Brain microvascular endothelial cell (primary cell): Measurements from ENCODE around the gene TP53I11.

Experiments used
- DNase-seq: peaks from one replicate; pipeline ENCODE4 v3.0.0-alpha.2; 2020
- H3K27ac ChIP-seq: fragments of 250-450 bp; sonication (Bioruptor Pico); 2 replicates; pipeline ENCODE4 v1.5.1; 2020; ENCODE audit warnings: mild to moderate bottlenecking, moderate library complexity
- H3K27me3 ChIP-seq: fragments of 250-450 bp; sonication (Bioruptor Pico); replicated peaks from 2 replicates; pipeline ENCODE4 v1.5.1; 2020; ENCODE audit warnings: mild to moderate bottlenecking
- H3K36me3 ChIP-seq: fragments of 250-450 bp; sonication (Bioruptor Pico); replicated peaks from 2 replicates; pipeline ENCODE4 v1.5.1; 2020; ENCODE audit warnings: mild to moderate bottlenecking
- H3K4me3 ChIP-seq: 2 replicates; pipeline ENCODE4 v1.5.1; 2011; ENCODE audit warnings: low read depth, mild to moderate bottlenecking, control low read depth, low read length, moderate library complexity
- in situ Hi-C: cut with HindIII; loops from 2 replicates; pipeline ENCODE4 v1.10.0; 2017; ENCODE audit warnings: low sequenced_read_pairs, low pct_ligation_motif_present
- TF ChIP-seq, protein P1 (sequence below): IDR thresholded peaks from 2 replicates; pipeline ENCODE4 v1.5.1; 2011; ENCODE audit warnings: low read depth, mild to moderate bottlenecking, moderate library complexity, low read length, control low read depth, inconsistent platforms; ENCODE audit errors: missing control alignments

The TP53I11 gene

DNA sequence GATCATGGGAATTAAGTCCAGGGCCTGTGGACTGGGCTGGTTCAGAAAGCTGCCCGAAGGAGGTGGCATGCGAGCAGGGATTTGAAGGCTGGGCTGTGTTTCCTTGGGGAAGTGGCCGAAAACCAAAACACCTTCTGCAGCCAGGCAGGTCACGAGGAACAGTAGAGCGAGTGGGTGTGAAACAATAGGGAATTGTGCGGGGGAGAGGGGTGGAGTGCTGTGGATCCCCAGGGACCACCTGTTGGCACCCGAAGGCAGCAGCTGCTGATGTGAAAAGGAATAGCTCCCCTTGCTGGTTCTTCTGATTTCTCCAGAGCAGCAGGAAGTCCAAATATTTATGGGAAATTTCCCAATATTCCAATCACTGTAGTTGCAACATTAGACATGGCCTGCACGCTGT lies 24.6 kb downstream of the TP53I11 start:
- Histone ChIP-seq H3K4me3 (no peak overlapping the region), H3K27me3 (peaks cover 12% of the 10 kb centered on the region), H3K36me3 (no peaks in the 10 kb centered on the region), H3K27ac (no peak overlapping the region)
- no peak for DNase-seq
- in situ Hi-C loops = loop anchor here (25.0 kb wide), 1 partner anchor 411 kb away; no protein-coding TSS in a partner anchor
- TF ChIP-seq, protein P1, sequence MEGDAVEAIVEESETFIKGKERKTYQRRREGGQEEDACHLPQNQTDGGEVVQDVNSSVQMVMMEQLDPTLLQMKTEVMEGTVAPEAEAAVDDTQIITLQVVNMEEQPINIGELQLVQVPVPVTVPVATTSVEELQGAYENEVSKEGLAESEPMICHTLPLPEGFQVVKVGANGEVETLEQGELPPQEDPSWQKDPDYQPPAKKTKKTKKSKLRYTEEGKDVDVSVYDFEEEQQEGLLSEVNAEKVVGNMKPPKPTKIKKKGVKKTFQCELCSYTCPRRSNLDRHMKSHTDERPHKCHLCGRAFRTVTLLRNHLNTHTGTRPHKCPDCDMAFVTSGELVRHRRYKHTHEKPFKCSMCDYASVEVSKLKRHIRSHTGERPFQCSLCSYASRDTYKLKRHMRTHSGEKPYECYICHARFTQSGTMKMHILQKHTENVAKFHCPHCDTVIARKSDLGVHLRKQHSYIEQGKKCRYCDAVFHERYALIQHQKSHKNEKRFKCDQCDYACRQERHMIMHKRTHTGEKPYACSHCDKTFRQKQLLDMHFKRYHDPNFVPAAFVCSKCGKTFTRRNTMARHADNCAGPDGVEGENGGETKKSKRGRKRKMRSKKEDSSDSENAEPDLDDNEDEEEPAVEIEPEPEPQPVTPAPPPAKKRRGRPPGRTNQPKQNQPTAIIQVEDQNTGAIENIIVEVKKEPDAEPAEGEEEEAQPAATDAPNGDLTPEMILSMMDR = no peak

DNA sequence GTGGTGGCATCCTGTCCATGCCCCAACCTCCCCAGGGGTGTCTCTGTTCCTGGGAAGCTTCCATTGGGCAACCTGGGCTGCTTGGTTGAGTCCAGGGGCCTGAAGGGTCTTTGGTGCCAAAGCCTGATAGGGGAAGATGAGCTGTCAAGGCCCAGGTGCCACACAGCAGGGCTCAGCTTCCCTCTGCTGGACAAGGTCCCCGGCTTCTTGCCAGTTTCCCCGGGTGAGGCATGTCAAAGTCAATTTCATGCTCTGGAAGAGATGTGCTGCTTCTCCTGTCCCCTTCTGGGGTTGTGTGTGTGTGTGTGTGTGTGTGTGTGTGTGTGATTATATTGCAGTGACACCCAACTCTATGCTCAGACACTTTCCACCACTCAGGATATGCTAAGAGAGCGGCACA lies 26.9 kb downstream of the TP53I11 start:
- Histone ChIP-seq H3K27me3 (no peaks in the 10 kb centered on the region), H3K4me3 (no peak overlapping the region), H3K27ac (no peak overlapping the region), H3K36me3 (no peaks in the 10 kb centered on the region)
- in situ Hi-C loops = no loop called here
- no peak for DNase-seq
- TF ChIP-seq, protein P1 = no peak

DNA sequence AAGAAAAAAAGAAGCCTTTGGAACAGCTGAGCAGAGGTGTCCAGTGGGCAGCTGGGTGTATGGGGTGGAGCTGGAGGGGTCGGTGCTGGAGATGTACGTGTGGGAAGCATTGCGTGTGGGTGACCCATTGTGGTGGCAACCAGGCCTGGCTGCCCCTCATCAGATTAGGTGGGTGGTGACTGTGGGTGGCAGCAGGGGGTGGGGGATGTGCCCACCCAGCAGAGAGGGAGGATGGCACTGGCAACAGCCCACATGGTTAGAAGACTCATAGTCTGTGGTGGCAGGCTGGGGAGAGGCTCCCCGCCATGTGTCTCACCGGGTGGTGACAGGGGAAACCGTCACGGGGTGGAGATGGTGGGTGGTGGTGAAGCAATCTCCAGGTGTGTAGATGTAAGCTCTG lies 27.6 kb downstream of the TP53I11 start:
- no peak for DNase-seq
- Histone ChIP-seq H3K27me3 (no peaks in the 10 kb centered on the region), H3K27ac (no peak overlapping the region), H3K4me3 (no peak overlapping the region), H3K36me3 (no peaks in the 10 kb centered on the region)
- in situ Hi-C loops = no loop called here
- TF ChIP-seq, protein P1 = no peak

DNA sequence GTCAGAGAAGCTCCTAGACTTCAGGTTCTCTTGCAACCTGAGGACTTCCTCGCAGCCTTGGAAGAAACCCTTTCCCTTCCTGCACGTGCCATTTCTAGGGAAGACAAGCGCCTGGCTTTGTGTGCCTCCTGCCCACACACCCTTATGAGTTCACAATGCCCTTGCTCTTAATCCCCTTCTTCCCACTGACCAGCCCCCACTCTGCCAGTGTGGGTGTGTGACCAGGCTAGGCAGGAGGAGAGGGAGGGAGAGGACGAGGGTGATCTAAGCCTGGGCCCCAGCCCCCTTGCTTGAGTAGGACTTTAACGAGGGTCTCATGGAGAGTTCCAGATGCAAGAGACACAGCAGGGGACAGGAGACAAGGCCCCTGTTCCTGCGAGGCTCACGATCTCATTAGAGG lies 30.2 kb downstream of the TP53I11 start:
- Histone ChIP-seq H3K27me3 (no peaks in the 10 kb centered on the region), H3K36me3 (no peaks in the 10 kb centered on the region), H3K27ac (no peak overlapping the region), H3K4me3 (no peak overlapping the region)
- no peak for DNase-seq
- in situ Hi-C loops = no loop called here
- TF ChIP-seq, protein P1 = no peak

DNA sequence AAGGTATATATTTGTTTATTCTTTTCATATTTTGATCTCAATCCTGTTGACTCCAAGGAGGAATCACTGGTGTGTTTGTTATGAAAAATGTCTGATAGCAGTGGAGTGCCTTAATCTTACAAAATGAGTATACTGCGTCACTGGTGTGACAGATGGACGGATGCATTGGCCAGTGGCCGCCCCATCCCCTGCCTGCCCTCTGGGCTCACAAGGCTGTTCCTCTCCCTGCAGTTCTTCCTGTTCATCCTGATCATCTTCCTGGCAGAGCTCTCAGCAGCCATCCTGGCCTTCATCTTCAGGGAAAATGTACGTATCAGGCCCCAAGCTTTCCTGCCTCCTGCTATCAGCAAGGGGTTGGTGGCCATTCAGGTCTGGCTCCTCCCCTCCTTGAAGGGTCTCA lies 32.9 kb downstream of the TP53I11 start:
- no peaks in the 10 kb centered on the region for H3K27me3 ChIP-seq
- no peaks in the 10 kb centered on the region for H3K36me3 ChIP-seq
- in situ Hi-C loops = no loop called here
- H3K4me3 ChIP-seq = no peak overlapping the region
- TF ChIP-seq, protein P1 = no peak
- H3K27ac ChIP-seq = no peak overlapping the region
- no peak for DNase-seq

DNA sequence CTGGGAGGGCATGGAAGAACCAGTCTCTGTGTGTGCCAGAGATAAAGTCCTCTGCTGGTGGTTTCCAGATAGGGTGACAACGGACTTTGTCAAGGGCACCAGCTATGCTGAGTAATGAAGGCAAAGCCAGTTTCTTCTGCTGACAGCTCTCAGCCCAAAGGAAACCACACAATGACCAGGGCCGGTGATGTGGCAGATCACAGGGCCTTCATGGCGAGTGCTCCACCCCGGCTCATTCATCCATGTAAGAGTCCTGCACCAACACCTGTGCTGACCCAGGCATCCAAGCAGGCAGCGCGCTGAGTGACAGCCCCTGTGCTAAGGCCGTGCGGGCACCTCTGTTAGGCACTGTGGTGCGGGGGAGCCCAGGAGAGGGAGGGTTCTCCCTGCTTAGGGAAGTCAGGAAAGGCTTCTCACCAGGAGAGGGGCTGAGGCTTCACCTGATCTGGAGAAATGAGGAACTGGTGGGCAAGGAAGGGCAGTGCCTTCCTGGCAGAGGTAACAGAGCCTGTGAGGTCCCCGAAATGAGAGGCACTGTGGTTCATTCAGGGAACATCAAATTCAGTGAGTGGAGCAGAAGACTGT lies 33.8 kb downstream of the TP53I11 start:
- no peak overlapping the region for H3K4me3 ChIP-seq
- no peaks in the 10 kb centered on the region for H3K36me3 ChIP-seq
- no peaks in the 10 kb centered on the region for H3K27me3 ChIP-seq
- DNase-seq = no peak
- TF ChIP-seq, protein P1 = no peak
- in situ Hi-C loops = no loop called here
- H3K27ac ChIP-seq = no peak overlapping the region
